PC-9 (cell line): Measurements from ENCODE around the gene C1orf87.

Source experiments
- CTCF ChIP-seq: fragments of 200-600 bp; sonication (generic); conservative IDR thresholded peaks from 2 replicates; pipeline ENCODE4 v1.6.1; 2017; ENCODE audit warnings: mixed run types, antibody characterized with exemption, mild to moderate bottlenecking, moderate library complexity
- EZH2 ChIP-seq: fragments of 200-600 bp; sonication (generic); IDR thresholded peaks from 2 replicates; pipeline ENCODE4 v1.8.0; 2017; ENCODE audit warnings: antibody characterized with exemption, low read depth

- TF ChIP-seq EZH2 = no peak
- no peak for TF ChIP-seq CTCF
Observed at GRCh38 chr1:59985911-59986515, 87.6 kb downstream of the C1orf87 start.
